Stimulated activated CD4-positive, alpha-beta T cell treated with anti-CD3 and anti-CD28 coated beads, Interleukin-15, amount 100 ng/mL, for 1 hour (primary cell): ENCODE data around the gene HAP1.
"Not testable (repeated sequence)": the region's sequence is repeated elsewhere in the genome, so short reads cannot be mapped to it uniquely, and the experiment has no call there.

Experiments
- DNase-seq, 2 donors: peaks; one replicate each; pipeline ENCODE4 v3.0.0-alpha.2; 2020; ENCODE audit warnings: low read depth in 1 of 2, low spot score in 1 of 2

Gene HAP1

GRCh38 chr17:41691031-41691777 lies 43.2 kb downstream of the HAP1 start:
- DNase-seq: no peak

- no peak for DNase-seq
These were observed 43.9 kb downstream of the HAP1 start for GRCh38 chr17:41690497-41690896.

GRCh38 chr17:41689497-41690299 lies 44.7 kb downstream of the HAP1 start:
- no peak for DNase-seq

GRCh38 chr17:41688641-41689496 lies 45.6 kb downstream of the HAP1 start, which contains the start of gene EIF1:
Gene EIF1 (plus strand): TSS chr17:41688885. CDS start chr17:41689039, 154 bp downstream.
- DNase-seq: peak; percentile 98 to 100

GRCh38 chr17:41687828-41688640 lies 46.4 kb downstream of the HAP1 start:
- no peak for DNase-seq

- DNase-seq: no peak
These were observed 48.2 kb downstream of the HAP1 start for GRCh38 chr17:41686281-41686680.

- DNase-seq: not testable (repeated sequence)
These were observed 48.7 kb downstream of the HAP1 start for GRCh38 chr17:41685753-41686152.

- DNase-seq: no peak
These were observed 50.4 kb downstream of the HAP1 start for GRCh38 chr17:41684035-41684434.

GRCh38 chr17:41683441-41684007 lies 50.9 kb downstream of the HAP1 start:
- DNase-seq: no peak

GRCh38 chr17:41682631-41683030 lies 51.8 kb downstream of the HAP1 start:
- no peak for DNase-seq

- no peak for DNase-seq
These were observed 52.7 kb downstream of the HAP1 start for GRCh38 chr17:41681776-41682175.

GRCh38 chr17:41680426-41681040 lies 53.9 kb downstream of the HAP1 start:
- no peak for DNase-seq

- DNase-seq: no peak
These were observed 54.6 kb downstream of the HAP1 start for GRCh38 chr17:41679740-41680425.

- no peak for DNase-seq
These were observed 55.3 kb downstream of the HAP1 start for GRCh38 chr17:41678907-41679739.

GRCh38 chr17:41678411-41678906 lies 56.0 kb downstream of the HAP1 start:
- no peak for DNase-seq

GRCh38 chr17:41676058-41676419 lies 58.4 kb downstream of the HAP1 start:
- DNase-seq: no peak

- not testable (repeated sequence) for DNase-seq
These were observed 59.0 kb downstream of the HAP1 start for GRCh38 chr17:41675157-41676057.
